Activated CD4-positive, alpha-beta T cell treated with anti-CD3 and anti-CD28 coated beads, Interleukin-2, amount 50 U/mL, for 1 hour (primary cell): ENCODE results near the gene TRAF7.

Experiments used
- DNase-seq: peaks from one replicate; pipeline ENCODE4 v3.0.0-alpha.2; 2020

The TRAF7 gene

GRCh38 chr16:2167068-2167638 lies 11.6 kb downstream of the TRAF7 start:
- no peak for DNase-seq

GRCh38 chr16:2170080-2170479 lies 14.5 kb downstream of the TRAF7 start:
- no peak for DNase-seq

GRCh38 chr16:2170587-2171435 lies 15.2 kb downstream of the TRAF7 start:
- DNase-seq, result no peak

- no peak for DNase-seq
Observed at GRCh38 chr16:2171601-2172178, 16.1 kb downstream of the TRAF7 start.

- DNase-seq, result no peak
Observed at GRCh38 chr16:2172688-2173335, 17.2 kb downstream of the TRAF7 start.

GRCh38 chr16:2173366-2173765 lies 17.8 kb downstream of the TRAF7 start:
- DNase-seq, result no peak

- DNase-seq, result no peak
Observed at GRCh38 chr16:2173916-2174315, 18.3 kb downstream of the TRAF7 start.

- no peak for DNase-seq
Observed at GRCh38 chr16:2174396-2175131, 19.0 kb downstream of the TRAF7 start.

- DNase-seq, result no peak
Observed at GRCh38 chr16:2175454-2175853, 19.9 kb downstream of the TRAF7 start.

GRCh38 chr16:2176047-2176446 lies 20.5 kb downstream of the TRAF7 start:
- no peak for DNase-seq

- no peak for DNase-seq
Observed at GRCh38 chr16:2177101-2177500, 21.5 kb downstream of the TRAF7 start.

GRCh38 chr16:2177561-2177960 lies 22.0 kb downstream of the TRAF7 start:
- no peak for DNase-seq

- DNase-seq, result peak; percentile 26
Observed at GRCh38 chr16:2178321-2179106, 22.9 kb downstream of the TRAF7 start.

GRCh38 chr16:2179107-2179501 lies 23.5 kb downstream of the TRAF7 start:
- no peak for DNase-seq

GRCh38 chr16:2179576-2179975 lies 24.0 kb downstream of the TRAF7 start:
- no peak for DNase-seq

- DNase-seq, result no peak
Observed at GRCh38 chr16:2180461-2180860, 24.9 kb downstream of the TRAF7 start.

GRCh38 chr16:2180962-2181923 lies 25.7 kb downstream of the TRAF7 start:
- no peak for DNase-seq

GRCh38 chr16:2181952-2182351 lies 26.4 kb downstream of the TRAF7 start:
- DNase-seq, result no peak

GRCh38 chr16:2183671-2184070 lies 28.1 kb downstream of the TRAF7 start:
- DNase-seq, result no peak

- no peak for DNase-seq
Observed at GRCh38 chr16:2184346-2184745, 28.8 kb downstream of the TRAF7 start.

GRCh38 chr16:2184962-2185361 lies 29.4 kb downstream of the TRAF7 start:
- DNase-seq, result no peak
